HG03575 (cell line): ENCODE data around the gene MAN1A1.
A peak's percentile ranks its signal among the peaks of the same experiment; 100 is the strongest.

ENCODE experiments used
- ATAC-seq: cut with Tn5 transposase; IDR thresholded peaks from one replicate; pipeline ENCODE4 v1.9.1; 2021; ENCODE audit not compliant: unreplicated experiment, insufficient number of reproducible peaks, low FRiP score; ENCODE audit errors: extremely low read depth

The MAN1A1 gene

DNA sequence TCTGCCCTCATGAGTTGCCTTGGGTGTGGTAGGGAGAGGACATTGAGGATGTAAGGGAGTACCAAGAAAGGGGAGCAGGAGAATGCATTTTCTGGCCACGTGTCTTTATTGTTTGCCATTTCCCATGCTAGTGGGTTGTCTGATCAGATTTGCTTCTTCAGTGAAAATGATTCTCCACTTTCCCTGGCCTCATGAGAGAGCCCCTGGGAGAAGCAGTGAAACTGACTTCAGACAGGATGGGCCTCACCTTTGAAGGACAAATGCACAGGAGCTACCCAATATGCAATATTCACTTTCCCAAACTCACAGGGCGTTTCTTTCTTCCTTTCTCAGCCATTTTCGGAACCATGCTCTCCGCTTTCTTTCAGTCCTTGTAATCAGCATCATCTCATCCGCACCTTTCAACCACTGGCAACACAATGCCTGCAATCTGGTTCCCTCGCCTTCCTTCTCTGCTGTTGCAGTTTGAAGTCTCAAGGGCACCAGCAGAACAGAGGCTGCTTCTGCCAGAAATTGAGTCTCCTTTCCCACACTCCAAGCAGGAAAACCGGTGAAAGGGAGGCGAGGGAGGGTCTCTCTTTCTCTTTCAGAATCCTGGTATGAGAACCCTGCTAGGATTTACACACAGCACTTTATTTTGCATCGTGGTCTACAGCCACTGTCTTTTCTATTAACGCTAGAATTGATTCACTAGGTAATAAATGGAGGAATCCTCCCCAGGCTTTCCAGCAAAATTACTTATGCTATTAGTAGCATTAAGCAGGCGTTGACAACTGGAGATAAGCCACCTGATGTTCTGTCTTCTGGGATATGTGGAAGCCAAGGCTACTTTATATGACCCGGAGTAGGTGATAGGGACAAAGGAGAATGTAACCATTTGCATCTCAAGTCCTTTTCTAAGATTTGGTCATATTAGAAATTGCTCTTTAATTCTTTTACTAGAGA is 209.1 kb downstream of the MAN1A1 start:
- ATAC-seq: no peak

- no peak for ATAC-seq
These were observed 210.5 kb downstream of the MAN1A1 start for GRCh38 chr6:119138906-119139541.

DNA sequence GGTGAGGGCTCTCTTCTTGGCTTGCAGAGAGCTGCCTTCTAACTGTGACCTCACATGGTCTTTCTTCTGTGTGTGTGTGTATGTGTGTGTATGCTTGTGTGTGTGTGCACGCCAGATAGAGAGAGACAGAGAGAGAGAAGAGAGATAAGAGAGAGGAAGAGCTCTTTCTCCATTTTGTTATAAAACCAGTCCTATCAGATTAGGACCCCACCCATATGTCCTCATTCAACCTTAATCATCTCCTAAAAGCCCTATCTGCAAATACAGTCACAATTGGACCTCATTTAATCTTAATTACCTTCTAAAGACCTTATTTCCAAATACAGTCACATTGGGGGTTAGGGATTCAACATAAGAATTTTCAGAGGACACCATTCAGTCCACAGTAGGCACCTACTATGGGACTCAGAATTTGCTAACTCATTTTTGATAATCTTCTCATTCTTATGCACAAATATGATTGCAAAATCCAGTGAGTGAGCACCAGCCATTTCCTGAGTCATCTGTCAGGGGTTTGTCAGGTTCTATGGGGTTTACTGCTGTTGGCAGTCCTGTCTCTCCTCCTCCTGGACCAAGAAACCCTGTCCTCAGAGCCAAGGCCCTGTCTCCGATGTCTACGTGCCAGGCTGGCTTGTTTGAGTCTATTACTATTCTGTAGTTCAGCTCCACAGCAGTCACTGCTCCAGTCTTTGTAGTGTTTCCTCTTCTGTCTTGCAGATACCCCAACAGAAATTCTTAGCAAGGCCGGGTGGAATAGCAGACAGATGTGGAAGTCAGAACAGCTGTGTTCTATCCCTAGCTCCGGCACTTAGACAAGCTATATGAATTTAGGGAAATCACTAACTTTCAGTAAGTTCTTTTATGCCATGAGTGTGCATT is 212.1 kb downstream of the MAN1A1 start:
- no peak for ATAC-seq

DNA sequence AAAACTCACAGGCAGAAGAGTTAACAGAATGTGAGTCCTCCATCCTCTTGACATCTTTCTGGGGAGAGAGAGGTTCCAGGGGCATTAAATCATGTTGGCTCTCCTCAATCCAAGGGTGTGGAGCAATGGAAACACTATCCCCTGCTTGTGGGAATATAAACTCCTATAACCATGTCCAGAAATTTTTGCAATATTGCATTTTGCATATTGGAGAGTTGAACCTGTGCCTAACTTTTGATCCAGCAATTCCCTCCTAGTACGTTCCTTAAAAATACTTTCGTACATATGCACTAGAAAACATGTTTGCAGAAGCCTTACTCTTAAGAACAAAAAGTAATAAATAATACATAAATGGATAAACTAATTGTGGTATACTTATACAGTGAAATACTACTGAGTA is 214.8 kb downstream of the MAN1A1 start:
- ATAC-seq: no peak

- no peak for ATAC-seq
These were observed 216.2 kb downstream of the MAN1A1 start for GRCh38 chr6:119133400-119133799.

DNA sequence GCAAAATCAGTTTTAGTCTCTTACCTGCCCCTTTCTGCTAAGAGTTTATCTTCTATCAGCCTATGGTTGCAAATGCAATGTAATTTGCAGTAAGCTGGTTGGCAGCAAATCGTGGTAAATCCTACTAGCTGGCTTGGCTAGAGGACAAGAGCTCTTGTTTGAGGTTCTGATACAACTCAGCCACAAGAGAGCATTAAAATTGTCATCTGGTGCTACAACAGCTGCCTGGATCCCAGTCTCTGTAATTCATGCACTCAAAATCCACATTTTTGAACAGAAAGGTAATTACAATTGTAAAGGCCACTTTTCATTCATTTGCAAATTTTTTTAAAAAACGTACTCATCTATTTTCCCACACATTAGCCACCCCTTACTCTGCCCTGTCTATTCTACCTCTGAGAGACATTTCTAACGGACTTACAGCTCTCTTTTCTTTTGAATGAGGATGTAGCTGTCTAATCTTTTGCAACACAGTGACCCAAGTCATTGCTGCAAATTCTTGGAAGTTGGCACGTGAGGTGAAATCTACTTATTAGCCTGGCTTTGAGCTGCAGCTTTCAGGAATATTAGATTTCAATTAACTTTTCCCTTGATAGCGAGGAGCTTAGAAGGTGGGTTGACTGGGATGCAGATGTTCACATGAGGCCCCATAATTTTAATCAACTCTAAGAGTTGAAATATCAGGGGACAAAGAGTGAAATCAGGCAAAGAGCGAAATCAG is 217.1 kb downstream of the MAN1A1 start:
- ATAC-seq: no peak

DNA sequence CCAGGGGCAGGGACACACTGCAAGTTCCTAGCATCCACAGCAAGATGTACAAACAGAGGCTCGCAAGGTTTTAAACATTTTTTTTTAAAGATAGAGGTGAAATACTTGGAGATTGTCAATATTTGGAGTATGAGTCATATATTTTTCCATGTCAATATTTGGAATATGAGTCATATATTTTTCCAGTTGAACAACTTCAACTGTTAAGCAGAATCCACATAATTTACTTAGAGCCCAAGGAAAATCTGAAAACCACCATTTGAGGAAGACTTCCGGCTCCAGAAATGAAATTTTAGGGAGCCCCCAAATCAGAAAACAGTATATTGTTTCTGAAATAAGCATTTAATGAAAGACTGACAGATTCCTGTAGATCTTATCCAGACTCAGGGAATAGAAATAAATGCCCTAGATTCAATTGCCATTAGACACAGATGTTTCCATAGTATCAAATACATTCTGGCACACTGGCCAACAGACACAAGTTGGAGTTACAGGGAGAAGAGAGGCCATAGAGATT is 219.5 kb downstream of the MAN1A1 start:
- ATAC-seq: no peak

- ATAC-seq: peak; percentile 69
These were observed 220.2 kb downstream of the MAN1A1 start for GRCh38 chr6:119129148-119129967.

DNA sequence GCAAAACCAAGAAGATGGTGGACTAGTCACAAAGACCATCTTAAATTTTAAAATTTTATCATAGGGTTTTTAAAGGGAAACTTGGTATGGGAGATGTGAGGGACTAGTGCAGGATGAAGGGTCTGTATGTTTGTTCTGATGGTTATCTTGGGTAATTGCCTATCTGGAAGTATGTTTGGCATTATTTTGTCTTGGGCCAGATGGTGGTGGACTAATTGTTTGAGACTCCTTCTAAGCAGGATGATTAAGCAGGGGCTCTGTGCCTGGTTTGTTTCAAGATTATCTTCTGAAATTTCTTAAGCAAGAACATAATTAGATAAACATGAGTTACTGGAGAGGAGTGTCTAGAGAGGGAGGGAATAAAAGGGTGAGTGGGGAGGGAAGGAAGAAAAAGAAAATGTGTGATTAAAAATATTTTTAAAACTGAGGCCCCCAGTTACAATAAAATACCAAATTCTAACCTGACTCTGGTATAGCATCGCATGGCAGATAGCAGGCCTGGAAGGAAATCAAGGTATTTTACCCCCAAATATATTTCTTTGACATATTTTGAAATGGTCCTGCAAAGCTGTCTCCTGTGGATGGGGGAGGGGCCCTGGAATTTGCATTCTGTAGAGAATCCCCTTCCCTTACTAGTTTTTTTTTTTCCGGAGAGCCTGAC is 221.2 kb downstream of the MAN1A1 start:
- ATAC-seq: no peak

GRCh38 chr6:119127627-119128026 is 221.9 kb downstream of the MAN1A1 start:
- no peak for ATAC-seq
